GM06990 (cell line): ENCODE measurements around the gene MGAT5B.

Experiments used
- DNase-seq: peaks from one replicate; pipeline ENCODE4 v3.0.0-alpha.2; 2011; ENCODE audit not compliant: insufficient read length; ENCODE audit errors: extremely low read depth
- H3K27me3 ChIP-seq: replicated peaks from 2 replicates; pipeline ENCODE4 v1.6.0; 2011; ENCODE audit warnings: low read length; ENCODE audit not compliant: control insufficient read depth, insufficient read depth
- H3K36me3 ChIP-seq: 2 replicates; pipeline ENCODE4 v1.5.1; 2011; ENCODE audit warnings: low read length; ENCODE audit not compliant: control insufficient read depth, insufficient read depth
- H3K4me3 ChIP-seq: replicated peaks from 2 replicates; pipeline ENCODE4 v1.5.1; 2011; ENCODE audit warnings: low read depth, mild to moderate bottlenecking, control low read depth, low read length
- CTCF ChIP-seq: IDR thresholded peaks from 2 replicates; pipeline ENCODE4 v1.5.1; 2011; ENCODE audit warnings: low read length, control low read depth, mild to moderate bottlenecking, inconsistent platforms; ENCODE audit not compliant: insufficient read depth, poor library complexity, severe bottlenecking

The MGAT5B gene

GRCh38 chr17:76981545-76982295 is 113.5 kb downstream of the MGAT5B start:
- no peak for TF ChIP-seq CTCF
- DNase-seq: no peak
- Histone ChIP-seq H3K4me3 (no peak overlapping the region), H3K36me3 (no peaks in the 10 kb centered on the region), H3K27me3 (no peaks in the 10 kb centered on the region; the same call in 1 of the 2 replicates)

DNA sequence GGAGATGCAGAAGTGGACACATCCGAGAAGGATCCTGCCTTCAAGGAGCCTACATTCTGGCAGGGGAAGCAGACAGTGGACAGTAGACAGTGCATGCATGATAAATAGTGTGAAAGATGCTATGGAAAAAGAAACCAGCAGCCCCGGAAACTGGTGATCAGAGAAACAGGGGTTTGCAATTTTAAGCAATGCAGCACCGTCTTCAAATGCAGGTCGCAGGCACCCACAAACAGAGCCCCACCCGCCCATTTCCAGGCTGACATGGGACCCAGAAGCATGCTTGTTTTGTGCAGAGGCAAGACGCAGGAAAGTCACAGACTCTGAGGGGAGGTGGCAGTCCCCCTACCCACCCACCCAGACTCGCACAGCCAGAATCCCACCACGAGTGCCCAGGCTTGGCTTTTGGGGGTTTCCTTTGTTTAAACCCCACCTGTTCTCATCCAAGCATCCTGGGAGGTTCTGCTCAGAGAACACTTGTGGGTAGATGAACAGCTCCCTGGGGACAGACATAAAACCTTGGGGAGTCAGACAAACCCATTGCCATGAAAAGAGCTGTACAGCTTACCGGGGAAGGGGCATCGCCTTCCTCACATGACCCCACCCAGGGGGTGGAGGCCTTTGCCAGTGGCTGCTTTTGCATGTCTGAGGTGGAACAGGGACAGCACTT is 114.3 kb downstream of the MGAT5B start:
- no peak for DNase-seq
- no peak for TF ChIP-seq CTCF
- H3K27me3 ChIP-seq: no peaks in the 10 kb centered on the region; the same call in 1 of the 2 replicates
- no peaks in the 10 kb centered on the region for H3K36me3 ChIP-seq
- H3K4me3 ChIP-seq: no peak overlapping the region

- H3K4me3 ChIP-seq: no peak overlapping the region
- TF ChIP-seq CTCF: no peak
- DNase-seq: no peak
- no peaks in the 10 kb centered on the region for H3K36me3 ChIP-seq
- H3K27me3 ChIP-seq: no peaks in the 10 kb centered on the region; the same call in 1 of the 2 replicates
Observed at GRCh38 chr17:76983075-76983775, 115.0 kb downstream of the MGAT5B start.

DNA sequence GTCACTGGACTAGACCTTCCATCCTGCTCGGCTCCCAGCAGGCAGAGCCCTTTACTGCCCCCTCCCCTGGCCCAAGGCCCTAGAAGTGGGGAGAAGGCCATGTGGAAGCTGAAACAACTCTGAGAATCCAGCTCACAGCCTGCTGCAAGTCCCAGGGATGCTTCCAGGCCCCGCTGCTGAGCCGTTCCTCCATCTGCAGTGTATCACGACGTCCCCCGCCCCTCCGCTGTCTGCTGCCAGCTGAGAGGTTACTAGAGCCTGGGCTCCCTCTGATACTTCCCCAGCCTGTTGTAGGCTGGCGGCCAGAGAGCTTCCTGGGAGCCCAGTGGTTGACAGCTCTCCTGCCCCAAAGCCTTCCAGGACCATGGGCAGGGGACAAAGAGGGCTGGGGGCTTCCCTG is 118.2 kb downstream of the MGAT5B start:
- TF ChIP-seq CTCF: no peak
- no peaks in the 10 kb centered on the region; the same call in 1 of the 2 replicates for H3K27me3 ChIP-seq

GRCh38 chr17:76987486-76988093 is 119.4 kb downstream of the MGAT5B start:
- Histone ChIP-seq H3K36me3 (no peaks in the 10 kb centered on the region), H3K27me3 (no peaks in the 10 kb centered on the region; the same call in 1 of the 2 replicates), H3K4me3 (no peak overlapping the region)
- no peak for TF ChIP-seq CTCF
- no peak for DNase-seq

More for the DNA sequence above, 118.2 kb downstream of the MGAT5B start:
- no peak for DNase-seq
- H3K36me3 ChIP-seq: no peaks in the 10 kb centered on the region
- no peak overlapping the region for H3K4me3 ChIP-seq
